LHCN-M2 (cell line): Measurements from ENCODE around the gene IFNGR2. TPM values are rescaled to one million over a fixed set of nuclear protein-coding genes. Genes with fewer than 3 reads are reported as not detected.

Source experiments
- DNase-seq: peaks from one replicate; pipeline ENCODE4 v3.0.0-alpha.2; 2012; ENCODE audit warnings: low read depth
- total RNA-seq: library from RNA; depleted of rRNA; stranded (reverse); fragments of >200 nt; gene quantifications from 2 replicates; pipeline ENCODE4 v1.2.3, GENCODE V29; 2014; rRNA removed

Gene IFNGR2
- total RNA-seq, 1 experiment from 2014 or later = 45.4 TPM

GRCh38 chr21:33481314-33481943 lies 78.2 kb downstream of the IFNGR2 start:
- DNase-seq = no peak

Other genes starting within 250 kb of the IFNGR2 start
- 3.7 and 5.8 TPM in 2 replicates for gene IFNAR2, start 173.5 kb upstream of the IFNGR2 start, total RNA-seq
- 38.5 and 40.7 TPM in 2 replicates for gene IL10RB, start 137.0 kb upstream of the IFNGR2 start, total RNA-seq
- 13.4 and 20.3 TPM in 2 replicates for gene IFNAR1, start 78.4 kb upstream of the IFNGR2 start, total RNA-seq
- 28.6 and 37.0 TPM in 2 replicates for gene TMEM50B, start 76.6 kb downstream of the IFNGR2 start, total RNA-seq
- 0.77 and 1.1 TPM in 2 replicates for gene DNAJC28, start 88.3 kb downstream of the IFNGR2 start, total RNA-seq
- 131 and 156 TPM in 2 replicates for gene GART, start 138.7 kb downstream of the IFNGR2 start, total RNA-seq
- 80.3 and 217 TPM in 2 replicates for gene SON, start 139.6 kb downstream of the IFNGR2 start, total RNA-seq
- 31.1 and 43.3 TPM in 2 replicates for gene DONSON, start 185.3 kb downstream of the IFNGR2 start, total RNA-seq
- 17.7 and 18.3 TPM in 2 replicates for gene CRYZL1, start 238.3 kb downstream of the IFNGR2 start, total RNA-seq
- gene ITSN1, start 239.1 kb downstream of the IFNGR2 start, total RNA-seq = 18.9 and 35.2 TPM in 2 replicates